Measurements from ENCODE around the gene TBC1D21.

TBC1D21 gene

DNA sequence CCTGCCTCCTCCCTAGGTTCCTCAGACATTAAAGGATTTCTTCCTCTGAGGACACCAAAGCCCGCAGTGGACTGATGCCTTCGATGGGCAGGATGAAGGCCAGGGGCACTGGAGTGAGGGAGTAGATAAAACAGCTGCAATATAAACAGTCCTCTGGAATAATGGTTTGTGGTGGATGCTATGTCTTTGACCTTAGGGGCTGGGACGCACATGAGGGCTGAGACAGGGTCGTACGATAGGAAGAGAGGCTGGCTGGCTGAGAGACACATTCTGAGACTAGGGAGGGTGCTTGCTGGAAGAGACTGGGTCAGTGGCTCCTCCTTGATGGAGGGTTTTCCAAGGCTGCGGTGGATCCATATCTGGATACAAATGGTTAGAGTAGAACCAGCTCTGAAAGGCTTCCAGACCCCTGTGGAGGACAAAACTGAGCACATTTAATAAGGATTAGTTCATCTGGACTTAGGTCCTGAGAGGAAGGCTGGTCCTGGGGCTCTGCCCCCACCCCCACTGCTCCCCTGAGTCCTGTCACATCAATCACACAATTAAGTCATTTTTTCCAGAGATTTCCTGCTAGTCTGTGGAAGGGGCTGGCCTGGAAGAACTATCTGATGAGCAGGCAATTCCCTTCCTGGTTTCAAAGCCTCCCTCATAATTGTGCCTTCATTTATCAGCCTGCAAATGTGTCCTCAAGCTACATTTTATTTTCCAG lies 15.8 kb downstream of the TBC1D21 start:
- DNase-seq = no peak

GRCh38 chr15:73889762-73890124 lies 16.4 kb downstream of the TBC1D21 start:
- DNase-seq = no peak

GRCh38 chr15:73891328-73892315 lies 18.3 kb downstream of the TBC1D21 start:
- no peak for DNase-seq

GRCh38 chr15:73892446-73893226 lies 19.3 kb downstream of the TBC1D21 start:
- no peak for DNase-seq

DNA sequence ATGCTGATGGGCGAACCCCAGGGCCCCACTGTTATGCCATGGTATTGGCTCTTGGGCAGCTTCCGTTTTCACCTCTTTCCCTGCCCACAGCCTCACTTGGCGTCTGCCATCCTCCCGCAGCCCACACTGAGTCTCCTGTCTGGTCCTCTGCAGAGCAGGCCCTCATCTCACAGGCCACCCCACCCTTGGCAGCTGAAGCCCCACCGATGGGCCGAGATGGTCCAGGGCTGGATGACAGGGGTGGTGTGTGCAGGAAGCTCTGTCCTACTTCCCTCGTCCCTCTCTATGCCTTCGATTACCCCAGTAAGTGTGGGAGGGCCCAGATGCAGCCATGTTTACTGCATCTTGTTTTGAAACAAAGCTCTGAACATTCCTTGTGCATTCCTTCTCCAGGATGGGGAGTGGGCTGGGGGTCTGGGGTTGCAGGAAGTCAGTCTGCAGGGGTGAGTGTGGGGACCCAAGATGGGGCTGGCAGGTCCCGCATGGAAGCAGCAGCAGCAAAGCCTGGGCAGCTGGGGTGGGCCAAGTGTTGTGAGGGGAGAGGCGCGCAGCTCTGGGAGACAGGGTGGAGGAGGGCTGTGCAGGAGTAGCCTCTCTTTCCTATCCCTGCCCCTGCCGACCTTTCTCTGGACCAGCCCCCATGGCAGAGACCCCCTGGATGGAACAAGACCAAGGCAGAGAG lies 20.9 kb downstream of the TBC1D21 start:
- no peak for DNase-seq

GRCh38 chr15:73897441-73898261 lies 24.3 kb downstream of the TBC1D21 start:
- peak; percentile 29 to 53 for DNase-seq

GRCh38 chr15:73899197-73900094 lies 26.1 kb downstream of the TBC1D21 start:
- peak in 1 of 2 experiments; percentile 3 for DNase-seq

DNA sequence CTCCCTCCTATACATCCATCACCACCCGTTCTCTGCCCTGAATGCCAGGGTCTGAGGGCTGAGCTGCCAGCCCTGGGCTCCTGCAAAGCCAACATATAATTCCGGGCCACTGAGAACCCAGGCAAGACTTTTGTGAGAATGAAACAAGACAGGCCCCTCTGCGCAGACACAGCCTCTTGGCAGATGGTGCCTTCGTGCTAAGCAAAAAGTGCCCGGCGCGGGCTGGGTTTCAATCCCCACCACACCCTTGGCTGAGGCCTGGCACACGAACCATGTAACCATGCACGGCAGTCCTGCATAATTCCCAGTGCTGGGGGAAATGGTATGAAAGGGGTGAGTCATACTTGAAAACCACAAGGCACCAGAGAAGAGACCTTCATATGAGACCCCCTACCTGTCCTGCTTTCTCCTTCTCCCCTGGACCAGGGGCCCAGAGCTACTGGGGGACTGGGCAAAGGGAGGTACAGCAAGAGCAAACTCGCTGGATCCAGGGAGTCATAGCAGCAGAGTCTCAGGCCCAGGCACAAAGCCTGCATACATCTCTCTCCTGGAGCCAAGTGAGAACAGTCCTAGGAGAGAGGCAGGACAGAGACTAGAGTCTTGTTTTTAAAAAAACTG lies 26.8 kb downstream of the TBC1D21 start:
- no peak for DNase-seq

DNA sequence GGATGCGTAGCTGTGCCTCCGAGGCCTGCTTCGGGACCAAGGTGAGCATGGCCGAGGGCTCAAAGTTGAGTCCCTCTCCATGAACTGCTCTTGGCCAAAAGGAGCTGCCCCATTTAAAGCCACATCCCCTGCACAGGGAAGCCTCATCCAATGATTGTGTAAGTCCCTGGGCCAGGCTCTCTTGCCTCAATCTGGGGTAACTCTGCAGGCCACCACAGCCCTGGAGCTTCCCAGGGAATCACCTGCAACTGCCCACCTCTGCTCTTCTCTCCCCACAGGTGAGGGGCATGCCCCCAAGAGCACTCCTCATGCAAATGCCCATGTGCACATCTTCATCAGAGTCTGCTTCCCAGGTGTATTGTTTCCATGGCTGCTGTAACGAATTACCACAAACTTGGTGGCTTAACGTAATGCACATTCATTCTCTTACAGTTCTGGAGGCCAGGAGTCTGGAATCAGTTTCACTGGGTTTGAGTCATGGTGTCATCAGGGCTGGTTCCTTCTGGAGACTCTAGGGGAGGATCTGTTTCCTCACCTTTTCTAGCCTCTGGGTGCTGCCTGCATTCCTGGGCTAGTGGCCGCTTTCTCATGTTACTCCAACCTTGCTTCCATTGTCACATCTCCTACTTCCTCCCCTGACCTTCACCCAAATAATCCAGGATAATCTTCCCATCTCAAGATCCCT lies 27.9 kb downstream of the TBC1D21 start:
- DNase-seq = no peak

- no peak for DNase-seq
Measured at GRCh38 chr15:73902121-73903020, 29.0 kb downstream of the TBC1D21 start.

- DNase-seq = no peak
Measured at GRCh38 chr15:73904026-73904815, 30.9 kb downstream of the TBC1D21 start.

DNA sequence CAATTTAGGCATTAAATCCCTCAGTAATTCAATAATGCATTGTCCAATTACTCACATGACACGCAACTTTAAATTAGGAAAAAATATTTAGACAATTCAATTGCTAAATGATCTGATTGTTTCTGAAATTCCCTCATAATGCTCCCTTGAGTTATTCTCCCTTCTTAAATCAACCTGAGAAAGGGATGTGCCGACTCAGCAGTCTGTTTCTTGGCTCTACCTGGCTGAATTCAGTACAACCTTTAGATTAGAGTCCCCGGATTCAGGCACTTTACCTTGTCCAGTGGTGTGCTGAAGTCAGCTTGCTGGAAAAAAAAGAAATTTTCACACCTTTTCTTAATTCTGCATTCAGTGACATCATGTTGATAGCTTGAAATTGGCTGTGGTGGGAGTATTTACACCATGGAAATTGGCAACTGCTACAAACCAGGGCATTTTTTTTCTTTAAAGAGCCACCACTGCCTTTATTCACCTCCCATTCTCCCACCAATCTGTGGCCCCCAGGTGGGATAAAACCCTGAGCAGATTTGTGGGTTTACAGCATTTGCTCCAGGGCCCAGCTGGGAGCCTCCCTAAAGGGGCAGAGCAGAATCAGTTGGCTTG lies 32.0 kb downstream of the TBC1D21 start:
- DNase-seq = no peak

- DNase-seq = no peak
Measured at GRCh38 chr15:73906346-73907034, 33.1 kb downstream of the TBC1D21 start.

GRCh38 chr15:73907035-73907408 lies 33.7 kb downstream of the TBC1D21 start:
- no peak for DNase-seq

- DNase-seq = peak; percentile 61 to 79
Measured at GRCh38 chr15:73908030-73908821, 34.9 kb downstream of the TBC1D21 start.

GRCh38 chr15:73908822-73909122 lies 35.4 kb downstream of the TBC1D21 start:
- DNase-seq = no peak
